ENCODE data around the gene ULK4. TPM values are rescaled to one million over a fixed set of nuclear protein-coding genes. Genes with fewer than 3 reads are reported as not detected.

Gene ULK4
- total and polyA plus RNA-seq, 2 of the 4 experiments (the other 2 are of a cell fraction) = 2.7 to 5.0 TPM

GRCh38 chr3:41258239-41258800 is 703.6 kb downstream of the ULK4 start:
- no CpG with 5 or more reads among the region's 4 CpGs for WGBS, 2 experiments (ENCODE audit: extremely low coverage in 2 of 2, insufficient read length in 1 of 2)

More at GRCh38 chr3:41258239-41258800, 703.6 kb downstream of the ULK4 start:
- ChIA-PET POLR2A (ENCODE audit: unreplicated experiment) (no interaction called here), CTCF (no interaction called here)
- Histone ChIP-seq H3K23ac (ENCODE audit: low read depth, low read length) (no peak overlapping the region), H3K4ac (ENCODE audit: low read depth, low read length) (no peak overlapping the region), H3K9ac (ENCODE audit: low read depth, low read length) (no peak overlapping the region), H4K5ac (ENCODE audit: low read depth, low read length) (no peak overlapping the region), H3K36me3 (ENCODE audit: control insufficient read depth, insufficient read depth, low read length) (no peaks in the 10 kb centered on the region), H4K91ac (ENCODE audit: insufficient read depth, low read depth, low read length) (no peak overlapping the region), H2AK9ac (replicated peaks; ENCODE audit: low read depth, low read length, poor library complexity) (no peak overlapping the region), H3K27ac (ENCODE audit: insufficient read depth, low read length) (no peak overlapping the region), H4K8ac (ENCODE audit: low read depth in 2 of 2, low read length in 2 of 2) (no peak overlapping the region), H3K14ac (replicated peaks; ENCODE audit: low read depth, low read length) (no peak overlapping the region), H3K4me1 (ENCODE audit: control insufficient read depth, insufficient read depth, low read length) (peaks cover 2% of the 10 kb centered on the region; the same call in 1 of the 2 replicates), H2AK5ac (ENCODE audit: low read depth, low read length) (no peak overlapping the region), H3K27me3 (ENCODE audit: control insufficient read depth, insufficient read depth, low read length) (no peaks in the 10 kb centered on the region), H3K79me1 (ENCODE audit: low read depth in 1 of 2, low read length in 2 of 2) (no peaks in the 10 kb centered on the region), H4K20me1 (ENCODE audit: insufficient read depth, low read length) (no peaks in the 10 kb centered on the region), H2BK15ac (ENCODE audit: low read depth, low read length) (no peak overlapping the region), H3K9me1 (ENCODE audit: insufficient read depth, low read length) (peaks cover 5% of the 10 kb centered on the region; the same call in 1 of the 2 replicates), H3K9me3 (ENCODE audit: control insufficient read depth, insufficient read depth, low read length) (no peaks in the 10 kb centered on the region), H3K4me3 (ENCODE audit: insufficient read depth, low read depth, low read length) (no peak overlapping the region), H2BK20ac (ENCODE audit: low read depth, low read length) (no peak overlapping the region), H3K4me2 (ENCODE audit: low read depth, low read length) (no peak overlapping the region), H2BK120ac (ENCODE audit: low read depth, low read length) (no peak overlapping the region), H3K18ac (ENCODE audit: low read depth, low read length) (no peak overlapping the region), H2BK5ac (ENCODE audit: low read depth, low read length, poor library complexity, severe bottlenecking) (no peak overlapping the region), H2AFZ (replicated peaks; ENCODE audit: low read length, poor library complexity) (no peak overlapping the region), H3K56ac (ENCODE audit: extremely low read depth, insufficient read depth, low read length) (no peak overlapping the region)
- no peak for DNase-seq
- intact Hi-C loops (cut with micrococcal nuclease) = no loop called here
- dilution Hi-C loops (cut with HindIII; ENCODE audit: low sequenced_read_pairs, unreplicated experiment) = no loop called here
- no TSS peak for BruUV-seq (replicated peaks)
- no peak for ATAC-seq (ENCODE audit: low read depth)
- no peak for TF ChIP-seq MAFK (IDR thresholded peaks at IDR 0.05; ENCODE audit: low read depth, low read length)
- TF ChIP-seq SMC3 (IDR thresholded peaks at IDR 0.05; ENCODE audit: low read depth, low read length) = no peak
- TF ChIP-seq NFE2L2 (IDR thresholded peaks at IDR 0.05; ENCODE audit: low read depth, low read length) = no peak
- no peak for TF ChIP-seq CHD1 (IDR thresholded peaks at IDR 0.05; ENCODE audit: low read depth, low read length)
- no peak for TF ChIP-seq MXI1 (IDR thresholded peaks at IDR 0.05; ENCODE audit: borderline replicate concordance, low read depth, low read length)
- TF ChIP-seq RAD21 (IDR thresholded peaks at IDR 0.05; ENCODE audit: low read length) = no peak
- TF ChIP-seq RCOR1 (IDR thresholded peaks at IDR 0.05; ENCODE audit: insufficient replicate concordance, low read length) = no peak
- TF ChIP-seq FOS (IDR thresholded peaks at IDR 0.05; ENCODE audit: low read depth, low read length) = no peak
- TF ChIP-seq CEBPB (IDR thresholded peaks at IDR 0.05; ENCODE audit: low read depth, low read length) = no peak
- TF ChIP-seq RFX5 (IDR thresholded peaks at IDR 0.05; ENCODE audit: low read depth, low read length) = no peak
- no peak for TF ChIP-seq USF2 (IDR thresholded peaks at IDR 0.05; ENCODE audit: low read depth, low read length)
- TF ChIP-seq BHLHE40 (IDR thresholded peaks at IDR 0.05; ENCODE audit: low read depth, low read length) = no peak
- no peak for TF ChIP-seq CTCF (conservative IDR thresholded peaks at IDR 0.05; ENCODE audit: low read depth, low read length)
- no peak for TF ChIP-seq POLR2A (IDR thresholded peaks at IDR 0.05; ENCODE audit: low read depth, low read length)
- no peak for TF ChIP-seq ELK1 (IDR thresholded peaks at IDR 0.05; ENCODE audit: borderline replicate concordance, low read depth, low read length)
- TF ChIP-seq MAZ (IDR thresholded peaks at IDR 0.05; ENCODE audit: borderline replicate concordance, low read depth, low read length) = no peak
- in situ Hi-C loops (cut with MboI; ENCODE audit: low sequenced_read_pairs) = no loop called here
